CD14-positive monocyte (primary cell): ENCODE results near the gene ANKRD53. TPM values are rescaled to one million over a fixed set of nuclear protein-coding genes. Genes with fewer than 3 reads are reported as not detected.

Source experiments
- DNase-seq, 3 donors: peaks; one replicate each; pipeline ENCODE4 v3.0.0-alpha.2; 2011 to 2022
- H2AFZ ChIP-seq: 2 replicates; pipeline ENCODE4 v1.6.0; 2012; ENCODE audit warnings: mild to moderate bottlenecking, low read depth, low read length, inconsistent platforms; ENCODE audit not compliant: insufficient read depth, poor library complexity, severe bottlenecking
- H3K27ac ChIP-seq, 2 donors: 1 replicate in 1 of 2; 2 replicates in 1 of 2; pipeline ENCODE4 v1.5.1; 2012 to 2013; ENCODE audit warnings: low read length in 2 of 2, control low read depth in 1 of 2, inconsistent platforms in 1 of 2, low read depth in 1 of 2, mild to moderate bottlenecking in 1 of 2
- H3K27me3 ChIP-seq, 2 donors: one replicate each; pipeline versions ENCODE4 v1.6.0 to v1.6.1; 2011 to 2013; ENCODE audit warnings: low read length in 2 of 2; ENCODE audit not compliant: control insufficient read depth in 2 of 2, insufficient read depth in 2 of 2
- H3K36me3 ChIP-seq, 2 donors: replicated peaks in 1 of 2; 1 replicate in 1 of 2; 2 replicates in 1 of 2; pipeline versions ENCODE4 v1.5.1 to v1.6.1; 2012 to 2013; ENCODE audit warnings: low read length in 2 of 2, control low read depth in 1 of 2, inconsistent platforms in 1 of 2, mild to moderate bottlenecking in 1 of 2; ENCODE audit not compliant: insufficient read depth in 2 of 2, control insufficient read depth in 1 of 2
- H3K4me1 ChIP-seq, 2 donors: 1 replicate in 1 of 2; 2 replicates in 1 of 2; pipeline versions ENCODE4 v1.5.1 to v1.6.1; 2012 to 2013; ENCODE audit warnings: low read length in 2 of 2, control low read depth in 1 of 2, inconsistent platforms in 1 of 2, mild to moderate bottlenecking in 1 of 2, moderate library complexity in 1 of 2; ENCODE audit not compliant: insufficient read depth in 2 of 2, control insufficient read depth in 1 of 2
- H3K4me2 ChIP-seq: replicated peaks from 2 replicates; pipeline ENCODE3; 2012; ENCODE audit warnings: low read length, moderate library complexity, mild to moderate bottlenecking; ENCODE audit not compliant: poor library complexity, severe bottlenecking; ENCODE audit errors: extremely low read depth
- H3K4me3 ChIP-seq, 3 experiments: fragments of 200-600 bp in 1 of 3; sonication (generic) in 1 of 3; replicated peaks in 1 of 3; 1 replicate in 2 of 3; 2 replicates in 1 of 3; pipeline ENCODE4 v1.5.1; 2011 to 2013; ENCODE audit warnings: low read length in 3 of 3, mild to moderate bottlenecking in 3 of 3, control low read depth in 2 of 3, low read depth in 2 of 3, inconsistent platforms in 1 of 3, moderate library complexity in 1 of 3
- H3K79me2 ChIP-seq: 2 replicates; pipeline ENCODE4 v1.6.0; 2012; ENCODE audit warnings: mild to moderate bottlenecking, control low read depth, inconsistent platforms, low read length, moderate library complexity; ENCODE audit not compliant: insufficient read depth
- H3K9ac ChIP-seq: 2 replicates; pipeline ENCODE4 v1.6.0; 2017; ENCODE audit warnings: low read length, mild to moderate bottlenecking; ENCODE audit not compliant: insufficient read depth, poor library complexity, severe bottlenecking
- H3K9me3 ChIP-seq, 2 donors: replicated peaks in 1 of 2; 1 replicate in 1 of 2; 2 replicates in 1 of 2; pipeline versions ENCODE4 v1.5.1 to v1.6.1; 2012 to 2013; ENCODE audit warnings: low read length in 2 of 2, control low read depth in 1 of 2; ENCODE audit not compliant: control insufficient read depth in 1 of 2, insufficient read depth in 1 of 2
- H4K20me1 ChIP-seq: 2 replicates; pipeline ENCODE4 v1.6.0; 2012; ENCODE audit warnings: mild to moderate bottlenecking, low read length, control low read depth, moderate library complexity; ENCODE audit not compliant: insufficient read depth
- H3K27ac Mint-ChIP-seq, 7 donors: one replicate each; pipeline ENCODE4 v1.8.0; 2020; ENCODE audit warnings: mild to moderate bottlenecking in 7 of 7, mixed read lengths in 7 of 7, moderate library complexity in 6 of 7, inconsistent platforms in 2 of 7
- H3K27me3 Mint-ChIP-seq, 3 donors: one replicate each; pipeline ENCODE4 v1.8.0; 2021 to 2022; ENCODE audit warnings: low read depth in 3 of 3, mild to moderate bottlenecking in 3 of 3, mixed read lengths in 3 of 3, moderate library complexity in 3 of 3, inconsistent platforms in 1 of 3
- H3K36me3 Mint-ChIP-seq, 2 donors: one replicate each; pipeline ENCODE4 v1.8.0; 2020; ENCODE audit warnings: mixed read lengths in 2 of 2, inconsistent platforms in 1 of 2, mild to moderate bottlenecking in 1 of 2
- H3K4me1 Mint-ChIP-seq: one replicate; pipeline ENCODE4 v1.8.0; 2020; ENCODE audit warnings: mild to moderate bottlenecking, mixed read lengths
- H3K4me3 Mint-ChIP-seq, 2 donors: one replicate each; pipeline ENCODE4 v1.8.0; 2020; ENCODE audit warnings: mild to moderate bottlenecking in 2 of 2, mixed read lengths in 2 of 2, moderate library complexity in 1 of 2
- H3K9me3 Mint-ChIP-seq, 7 donors: one replicate each; pipeline ENCODE4 v1.8.0; 2020 to 2022; ENCODE audit warnings: mixed read lengths in 7 of 7, mild to moderate bottlenecking in 6 of 7, moderate library complexity in 6 of 7, inconsistent platforms in 2 of 7
- WGBS: methylation state at CpG from one replicate; pipeline ENCODE4 v1.1.5; 2013; ENCODE audit warnings: missing lambda C conversion rate; ENCODE audit not compliant: insufficient coverage; 5-methylcytosine and 5-hydroxymethylcytosine counted together
- intact Hi-C, 2 donors: fragments of 100-400 bp; cut with micrococcal nuclease; formaldehyde crosslinking; loops; one replicate each; pipeline versions ENCODE4 v1.15.0 to v1.15.1; 2023
- polyA plus RNA-seq, 3 donors: library from polyadenylated mRNA; depleted of rRNA in 1 of 3; unstranded in 2 of 3; stranded (reverse) in 1 of 3; fragments of 300-500 nt in 2 of 3; fragments of >200 nt in 1 of 3; fragmentation: Illumina TruSeq in 2 of 3; gene quantifications; 1 replicate in 2 of 3; 2 replicates in 1 of 3; pipeline ENCODE4 v1.2.3, GENCODE V29; 2012 to 2021
- TF ChIP-seq, protein P1 (sequence below): fragments of 200-600 bp; IDR thresholded peaks from one replicate; pipeline ENCODE4 v1.8.0; 2022; ENCODE audit warnings: antibody characterized with exemption, mild to moderate bottlenecking

ANKRD53 gene
- polyA plus RNA-seq, 3 donors = 0.12 TPM; not detected in 2

- H2AFZ ChIP-seq = no peak overlapping the region
- H3K4me2 ChIP-seq = no peak overlapping the region
- H3K79me2 ChIP-seq = no peaks in the 10 kb centered on the region
- no peaks in the 10 kb centered on the region for H4K20me1 ChIP-seq
- no peaks in the 10 kb centered on the region for H3K4me1 ChIP-seq
- Mint-ChIP-seq H3K27me3 (peaks cover 16 to 36% (median 23%) of the 10 kb centered on the region in 3 donors), H3K27ac (no peak overlapping the region), H3K4me1 (peaks cover 2% of the 10 kb centered on the region), H3K9me3 (no peaks in the 10 kb centered on the region), H3K4me3 (no peak overlapping the region), H3K36me3 (no peaks in the 10 kb centered on the region)
- WGBS = 93% methylated on average over 4 of the region's 5 CpGs
- no peaks in the 10 kb centered on the region for H3K9me3 ChIP-seq
- intact Hi-C loops = no loop called here
- H3K36me3 ChIP-seq = no peaks in the 10 kb centered on the region
- H3K27me3 ChIP-seq = peaks cover 0 to 16% of the 10 kb centered on the region in 2 donors
- TF ChIP-seq, protein P1, sequence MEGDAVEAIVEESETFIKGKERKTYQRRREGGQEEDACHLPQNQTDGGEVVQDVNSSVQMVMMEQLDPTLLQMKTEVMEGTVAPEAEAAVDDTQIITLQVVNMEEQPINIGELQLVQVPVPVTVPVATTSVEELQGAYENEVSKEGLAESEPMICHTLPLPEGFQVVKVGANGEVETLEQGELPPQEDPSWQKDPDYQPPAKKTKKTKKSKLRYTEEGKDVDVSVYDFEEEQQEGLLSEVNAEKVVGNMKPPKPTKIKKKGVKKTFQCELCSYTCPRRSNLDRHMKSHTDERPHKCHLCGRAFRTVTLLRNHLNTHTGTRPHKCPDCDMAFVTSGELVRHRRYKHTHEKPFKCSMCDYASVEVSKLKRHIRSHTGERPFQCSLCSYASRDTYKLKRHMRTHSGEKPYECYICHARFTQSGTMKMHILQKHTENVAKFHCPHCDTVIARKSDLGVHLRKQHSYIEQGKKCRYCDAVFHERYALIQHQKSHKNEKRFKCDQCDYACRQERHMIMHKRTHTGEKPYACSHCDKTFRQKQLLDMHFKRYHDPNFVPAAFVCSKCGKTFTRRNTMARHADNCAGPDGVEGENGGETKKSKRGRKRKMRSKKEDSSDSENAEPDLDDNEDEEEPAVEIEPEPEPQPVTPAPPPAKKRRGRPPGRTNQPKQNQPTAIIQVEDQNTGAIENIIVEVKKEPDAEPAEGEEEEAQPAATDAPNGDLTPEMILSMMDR = no peak
- H3K9ac ChIP-seq = no peak overlapping the region
- no peak overlapping the region for H3K4me3 ChIP-seq
- no peak overlapping the region for H3K27ac ChIP-seq
- no peak for DNase-seq
Measured at GRCh38 chr2:70941701-70942100, 36.7 kb upstream of the ANKRD53 start.

GRCh38 chr2:70942396-70943204 lies 35.8 kb upstream of the ANKRD53 start:
- Histone ChIP-seq H3K27ac (no peak overlapping the region), H3K4me3 (no peak overlapping the region), H3K79me2 (no peaks in the 10 kb centered on the region), H3K36me3 (no peaks in the 10 kb centered on the region), H3K27me3 (peaks cover 4 to 23% of the 10 kb centered on the region in 2 donors), H4K20me1 (no peaks in the 10 kb centered on the region), H3K4me2 (no peak overlapping the region), H2AFZ (no peak overlapping the region), H3K9me3 (no peaks in the 10 kb centered on the region), H3K9ac (no peak overlapping the region), H3K4me1 (no peaks in the 10 kb centered on the region)
- WGBS = 63% methylated on average over 2 of the region's 6 CpGs
- Mint-ChIP-seq H3K4me1 (peaks cover 3% of the 10 kb centered on the region), H3K36me3 (no peaks in the 10 kb centered on the region), H3K27ac (no peak overlapping the region), H3K4me3 (no peak overlapping the region), H3K9me3 (no peaks in the 10 kb centered on the region), H3K27me3 (peaks cover 24 to 44% (median 29%) of the 10 kb centered on the region in 3 donors)
- TF ChIP-seq, protein P1 = no peak
- DNase-seq = no peak
- intact Hi-C loops = no loop called here
